IMR-90 (cell line): ENCODE results near the gene USP35. TPM values are rescaled to one million over a fixed set of nuclear protein-coding genes. Genes with fewer than 3 reads are reported as not detected.

ENCODE experiments used
- ATAC-seq: fragments of 200-7000 bp; cut with Tn5 transposase; 2 replicates; pipeline ENCODE4 v1.9.1; 2020; ENCODE audit warnings: low read depth, mild to moderate bottlenecking, moderate library complexity
- BruUV-seq: library from RNA; stranded (reverse); fragments of 400-500 nt; replicated peaks from 2 replicates; lab custom pipeline; 2021; lab: Mats Ljungman, UMichigan
- CTCF ChIA-PET: fragments of 300-600 bp; formaldehyde crosslinking; extraction: SDS; loops from one replicate; lab custom pipeline; 2021; ENCODE audit warnings: antibody characterized with exemption; lab: Yijun Ruan, JAX
- POLR2A ChIA-PET: fragments of 300-600 bp; sonication (Branson Sonifier 250); formaldehyde crosslinking; loops from one replicate; lab custom pipeline; 2022; ENCODE audit warnings: antibody characterized with exemption; ENCODE audit not compliant: unreplicated experiment; lab: Charles Lee
- DNase-seq: peaks from one replicate; pipeline ENCODE4 v3.0.0; 2013
- H2AFZ ChIP-seq: replicated peaks from 2 replicates; pipeline ENCODE3; 2013; ENCODE audit warnings: low read length, mild to moderate bottlenecking; ENCODE audit not compliant: poor library complexity
- H2AK5ac ChIP-seq: 2 replicates; pipeline ENCODE4 v1.6.1; 2013; ENCODE audit warnings: low read depth, low read length, inconsistent platforms
- H2AK9ac ChIP-seq: replicated peaks from 2 replicates; pipeline ENCODE3; 2013; ENCODE audit warnings: mild to moderate bottlenecking, low read depth, low read length, moderate library complexity; ENCODE audit not compliant: poor library complexity
- H2BK120ac ChIP-seq: 2 replicates; pipeline ENCODE4 v1.6.1; 2013; ENCODE audit warnings: low read depth, low read length, inconsistent platforms
- H2BK15ac ChIP-seq: 3 replicates; pipeline ENCODE4 v1.6.1; 2013; ENCODE audit warnings: low read depth, low read length, inconsistent platforms
- H2BK20ac ChIP-seq: 2 replicates; pipeline ENCODE4 v1.6.1; 2013; ENCODE audit warnings: low read depth, mild to moderate bottlenecking, inconsistent platforms, low read length, moderate library complexity
- H2BK5ac ChIP-seq: 2 replicates; pipeline ENCODE4 v1.6.1; 2013; ENCODE audit warnings: mild to moderate bottlenecking, low read depth, low read length, inconsistent platforms; ENCODE audit not compliant: poor library complexity, severe bottlenecking
- H3K14ac ChIP-seq: replicated peaks from 2 replicates; pipeline ENCODE4 v1.6.1; 2013; ENCODE audit warnings: low read depth, low read length, inconsistent platforms
- H3K18ac ChIP-seq: 2 replicates; pipeline ENCODE4 v1.6.1; 2013; ENCODE audit warnings: low read depth, low read length, control low read depth
- H3K23ac ChIP-seq: 2 replicates; pipeline ENCODE4 v1.6.1; 2013; ENCODE audit warnings: low read depth, low read length, inconsistent platforms
- H3K27ac ChIP-seq: 2 replicates; pipeline ENCODE4 v1.5.1; 2013; ENCODE audit warnings: mild to moderate bottlenecking, control low read depth, low read length; ENCODE audit not compliant: insufficient read depth
- H3K27me3 ChIP-seq: 2 replicates; pipeline ENCODE4 v1.6.1; 2013; ENCODE audit warnings: low read length; ENCODE audit not compliant: control insufficient read depth, insufficient read depth
- H3K36me3 ChIP-seq: 2 replicates; pipeline ENCODE4 v1.6.1; 2013; ENCODE audit warnings: low read length, mixed read lengths; ENCODE audit not compliant: control insufficient read depth, insufficient read depth
- H3K4ac ChIP-seq: 2 replicates; pipeline ENCODE4 v1.6.1; 2013; ENCODE audit warnings: low read depth, low read length, inconsistent platforms
- H3K4me1 ChIP-seq: 2 replicates; pipeline ENCODE4 v1.6.1; 2013; ENCODE audit warnings: low read length, mixed read lengths; ENCODE audit not compliant: control insufficient read depth, insufficient read depth
- H3K4me2 ChIP-seq: 2 replicates; pipeline ENCODE4 v1.6.1; 2013; ENCODE audit warnings: low read depth, mild to moderate bottlenecking, control low read depth, low read length, moderate library complexity
- H3K4me3 ChIP-seq: 2 replicates; pipeline ENCODE4 v1.5.1; 2013; ENCODE audit warnings: low read depth, mild to moderate bottlenecking, control low read depth, low read length, moderate library complexity; ENCODE audit not compliant: insufficient read depth
- H3K56ac ChIP-seq: 2 replicates; pipeline ENCODE4 v1.6.1; 2013; ENCODE audit warnings: low read length, inconsistent platforms; ENCODE audit not compliant: insufficient read depth; ENCODE audit errors: extremely low read depth
- H3K79me1 ChIP-seq, 2 experiments: 2 replicates each; pipeline ENCODE4 v1.6.1; 2013; ENCODE audit warnings: low read length in 2 of 2, inconsistent platforms in 1 of 2, low read depth in 1 of 2
- H3K9ac ChIP-seq: 2 replicates; pipeline ENCODE4 v1.6.1; 2013; ENCODE audit warnings: low read depth, low read length, control low read depth
- H3K9me1 ChIP-seq: 2 replicates; pipeline ENCODE4 v1.6.1; 2013; ENCODE audit warnings: low read length, inconsistent platforms; ENCODE audit not compliant: insufficient read depth
- H3K9me3 ChIP-seq: 2 replicates; pipeline ENCODE4 v1.6.1; 2013; ENCODE audit warnings: low read length; ENCODE audit not compliant: control insufficient read depth, insufficient read depth
- H4K20me1 ChIP-seq: 2 replicates; pipeline ENCODE4 v1.6.1; 2013; ENCODE audit warnings: low read length, inconsistent platforms; ENCODE audit not compliant: insufficient read depth
- H4K5ac ChIP-seq: 2 replicates; pipeline ENCODE4 v1.6.1; 2013; ENCODE audit warnings: mild to moderate bottlenecking, low read depth, low read length, control low read depth
- H4K8ac ChIP-seq, 2 experiments: 2 replicates each; pipeline ENCODE4 v1.6.1; 2013; ENCODE audit warnings: low read depth in 2 of 2, low read length in 2 of 2, control low read depth in 1 of 2, inconsistent platforms in 1 of 2
- H4K91ac ChIP-seq: 2 replicates; pipeline ENCODE4 v1.6.1; 2013; ENCODE audit warnings: low read depth, low read length, inconsistent platforms; ENCODE audit not compliant: insufficient read depth
- BHLHE40 ChIP-seq: fragments of 150-350 bp; IDR thresholded peaks from 2 replicates; pipeline ENCODE4 v1.6.1; 2016; ENCODE audit warnings: mild to moderate bottlenecking, low read depth, low read length
- CEBPB ChIP-seq: IDR thresholded peaks from 2 replicates; pipeline ENCODE4 v1.6.1; 2012; ENCODE audit warnings: low read depth, low read length, improper control_type of control experiment
- CHD1 ChIP-seq: IDR thresholded peaks from 2 replicates; pipeline ENCODE4 v1.6.1; 2012; ENCODE audit warnings: low read depth, low read length, improper control_type of control experiment
- CTCF ChIP-seq: conservative IDR thresholded peaks from 2 replicates; pipeline ENCODE4 v1.5.1; 2012; ENCODE audit warnings: mild to moderate bottlenecking, low read depth, low read length, improper control_type of control experiment
- ELK1 ChIP-seq: fragments of 150-350 bp; IDR thresholded peaks from 2 replicates; pipeline ENCODE4 v1.6.1; 2016; ENCODE audit warnings: low read depth, mild to moderate bottlenecking, low read length, moderate library complexity, borderline replicate concordance
- FOS ChIP-seq: fragments of 150-350 bp; IDR thresholded peaks from 2 replicates; pipeline ENCODE4 v1.6.1; 2016; ENCODE audit warnings: low read depth, low read length
- MAFK ChIP-seq: IDR thresholded peaks from 2 replicates; pipeline ENCODE4 v1.6.1; 2012; ENCODE audit warnings: low read depth, low read length, improper control_type of control experiment
- MAZ ChIP-seq: IDR thresholded peaks from 2 replicates; pipeline ENCODE4 v1.6.1; 2012; ENCODE audit warnings: low read depth, mild to moderate bottlenecking, low read length, improper control_type of control experiment, moderate library complexity, borderline replicate concordance
- MXI1 ChIP-seq: IDR thresholded peaks from 2 replicates; pipeline ENCODE4 v1.6.1; 2012; ENCODE audit warnings: low read depth, mild to moderate bottlenecking, low read length, moderate library complexity, borderline replicate concordance
- NFE2L2 ChIP-seq: fragments of 150-350 bp; IDR thresholded peaks from 2 replicates; pipeline ENCODE4 v1.6.1; 2016; ENCODE audit warnings: low read depth, mild to moderate bottlenecking, low read length
- POLR2A ChIP-seq: IDR thresholded peaks from 2 replicates; pipeline ENCODE4 v1.6.1; 2012; ENCODE audit warnings: mild to moderate bottlenecking, low read depth, low read length
- RCOR1 ChIP-seq: IDR thresholded peaks from 2 replicates; pipeline ENCODE4 v1.6.1; 2012; ENCODE audit warnings: mild to moderate bottlenecking, low read length, improper control_type of control experiment; ENCODE audit not compliant: insufficient replicate concordance
- RFX5 ChIP-seq: IDR thresholded peaks from 2 replicates; pipeline ENCODE4 v1.8.0; 2012; ENCODE audit warnings: low read depth, mild to moderate bottlenecking, low read length, moderate library complexity
- SMC3 ChIP-seq: fragments of 150-350 bp; IDR thresholded peaks from 2 replicates; pipeline ENCODE4 v1.6.1; 2016; ENCODE audit warnings: low read depth, mild to moderate bottlenecking, antibody characterized with exemption, low read length, moderate library complexity
- WGBS, 2 experiments: methylation state at CpG; one replicate each; pipeline versions ENCODE4 v1.1.5 to v1.1.7; 2013; ENCODE audit warnings: missing lambda C conversion rate in 2 of 2; ENCODE audit not compliant: insufficient read length in 1 of 2; ENCODE audit errors: extremely low coverage in 2 of 2; 5-methylcytosine and 5-hydroxymethylcytosine counted together
- dilution Hi-C: fragments of 300-500 bp; cut with HindIII; formaldehyde crosslinking; loops from one replicate; pipeline ENCODE4 v1.14.3; 2018; ENCODE audit warnings: low sequenced_read_pairs; ENCODE audit not compliant: unreplicated experiment
- in situ Hi-C: fragments of 300-500 bp; cut with MboI; formaldehyde crosslinking; loops from 3 replicates; pipeline ENCODE4 v1.14.3; 2019; ENCODE audit warnings: low sequenced_read_pairs, inconsistent platforms, mixed read lengths
- intact Hi-C: fragments of 100-400 bp; cut with micrococcal nuclease; formaldehyde crosslinking; loops from 2 replicates; pipeline ENCODE4 v1.10.0; 2022
- polyA plus RNA-seq, 3 experiments: library from polyadenylated mRNA; depleted of rRNA; stranded (reverse); fragments of >200 nt; gene quantifications; 2 replicates each; pipeline ENCODE4 v1.2.3, GENCODE V29; 2012; ENCODE audit warnings: low replicate concordance in 1 of 3
- total RNA-seq: library from RNA; depleted of rRNA; stranded (reverse); fragments of >200 nt; gene quantifications from 2 replicates; pipeline ENCODE4 v1.2.3, GENCODE V29; 2012
- TF ChIP-seq, protein P1 (sequence below): fragments of 150-350 bp; IDR thresholded peaks from 2 replicates; pipeline ENCODE4 v1.6.1; 2017; ENCODE audit warnings: mild to moderate bottlenecking, antibody characterized with exemption, low read length, low read depth

Gene USP35
- total and polyA plus RNA-seq, 2 of the 4 experiments (the other 2 are of a cell fraction), result 2.7 to 11.3 TPM

DNA sequence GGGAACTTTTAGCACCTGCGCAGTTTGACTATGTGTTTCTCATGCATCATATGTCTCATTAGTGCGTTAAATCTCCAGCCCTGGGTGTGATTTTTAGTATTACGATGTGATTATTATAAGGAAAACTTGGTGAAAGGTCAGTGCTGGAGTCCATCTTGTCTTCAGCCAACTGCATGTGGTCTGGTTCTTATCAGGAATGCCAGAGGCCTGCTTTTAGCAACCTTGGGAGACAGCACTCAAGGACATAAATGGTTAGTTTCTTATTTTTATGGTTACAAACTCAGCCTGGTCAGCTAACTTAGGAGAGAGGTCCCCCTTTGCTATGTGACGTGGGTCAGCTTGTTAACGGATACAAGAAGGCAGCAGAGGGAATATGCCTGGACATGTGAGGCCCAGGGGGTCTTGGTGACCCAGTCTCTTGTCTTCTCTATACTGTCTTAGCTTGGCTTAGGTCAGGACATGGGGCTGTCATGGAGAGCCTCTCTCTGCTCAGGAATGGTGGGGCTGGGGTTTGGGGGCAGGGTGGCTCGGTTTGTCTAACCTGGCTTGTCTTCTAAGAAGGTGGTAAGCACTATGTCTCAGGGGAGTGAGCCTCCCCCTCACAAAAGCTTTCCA is 21.8 kb upstream of the USP35 start:
- H2BK15ac ChIP-seq, result peak overlapping the region; percentile 48; the same call in 1 of the 3 replicates
- no peak overlapping the region for H3K23ac ChIP-seq
- H3K4ac ChIP-seq, result peak overlapping the region; percentile 82
- H4K5ac ChIP-seq, result peak overlapping the region; percentile 32; the same call in 1 of the 2 replicates
- H3K4me2 ChIP-seq, result no peak overlapping the region
- H4K8ac ChIP-seq, result peak overlapping the region in 1 of 2 experiments; percentile 40; a peak in 2 of 4 replicates
- peak overlapping the region; percentile 81; the same call in 1 of the 2 replicates for H2BK20ac ChIP-seq
- H2AK5ac ChIP-seq, result peak overlapping the region; percentile 70; the same call in 1 of the 2 replicates
- peaks cover 26% of the 10 kb centered on the region for H3K9me1 ChIP-seq
- in situ Hi-C loops, result no loop called here
- dilution Hi-C loops, result no loop called here
- H4K20me1 ChIP-seq, result no peaks in the 10 kb centered on the region
- WGBS, 2 experiments, result 90% methylated on average over 3 of the region's 6 CpGs; no CpG with 5 or more reads in 1 of the 2 experiments
- H3K56ac ChIP-seq, result no peak overlapping the region
- peak overlapping the region; percentile 80 for H2BK120ac ChIP-seq
- peaks cover 7% of the 10 kb centered on the region; the same call in 1 of the 2 replicates for H3K36me3 ChIP-seq
- POLR2A ChIA-PET, result no interaction called here
- CTCF ChIA-PET, result no interaction called here
- peaks cover 20% of the 10 kb centered on the region for H3K4me1 ChIP-seq
- no peaks in the 10 kb centered on the region for H3K27me3 ChIP-seq
- no peak overlapping the region for H2BK5ac ChIP-seq
- no peak overlapping the region for H3K4me3 ChIP-seq
- intact Hi-C loops, result no loop called here
- H2AFZ ChIP-seq, result peak overlapping the region; percentile 72
- H3K18ac ChIP-seq, result peak overlapping the region; percentile 63; the same call in 1 of the 2 replicates
- H2AK9ac ChIP-seq, result peak overlapping the region; percentile 78
- no peak overlapping the region for H3K9ac ChIP-seq
- DNase-seq, result no peak
- peak overlapping the region; percentile 52; the same call in 1 of the 2 replicates for H3K14ac ChIP-seq
- H3K9me3 ChIP-seq, result no peaks in the 10 kb centered on the region
- peaks cover 0 to 20% of the 10 kb centered on the region in 2 experiments; a peak in 2 of 4 replicates for H3K79me1 ChIP-seq
- H4K91ac ChIP-seq, result peak overlapping the region; percentile 74
- BruUV-seq, result no TSS peak
- ATAC-seq, result no peak
- no peak overlapping the region for H3K27ac ChIP-seq
- no peak for TF ChIP-seq ELK1
- no peak for TF ChIP-seq MAZ
- TF ChIP-seq CEBPB, result no peak
- no peak for TF ChIP-seq RFX5
- TF ChIP-seq BHLHE40, result no peak
- no peak for TF ChIP-seq FOS
- TF ChIP-seq, protein P1, sequence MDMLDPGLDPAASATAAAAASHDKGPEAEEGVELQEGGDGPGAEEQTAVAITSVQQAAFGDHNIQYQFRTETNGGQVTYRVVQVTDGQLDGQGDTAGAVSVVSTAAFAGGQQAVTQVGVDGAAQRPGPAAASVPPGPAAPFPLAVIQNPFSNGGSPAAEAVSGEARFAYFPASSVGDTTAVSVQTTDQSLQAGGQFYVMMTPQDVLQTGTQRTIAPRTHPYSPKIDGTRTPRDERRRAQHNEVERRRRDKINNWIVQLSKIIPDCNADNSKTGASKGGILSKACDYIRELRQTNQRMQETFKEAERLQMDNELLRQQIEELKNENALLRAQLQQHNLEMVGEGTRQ, result no peak
- no peak for TF ChIP-seq POLR2A
- no peak for TF ChIP-seq RCOR1
- no peak for TF ChIP-seq SMC3
- no peak for TF ChIP-seq NFE2L2
- no peak for TF ChIP-seq CHD1
- no peak for TF ChIP-seq CTCF
- TF ChIP-seq MXI1, result no peak
- TF ChIP-seq MAFK, result no peak
